Stimulated activated CD8-positive, alpha-beta memory T cell treated with anti-CD3 and anti-CD28 coated beads, Interleukin-7, amount 100 ng/mL, for 24 hours (primary cell): Measurements from ENCODE around the gene SOX5.

Experiments used
- DNase-seq: peaks from one replicate; pipeline ENCODE4 v3.0.0-alpha.2; 2020; ENCODE audit warnings: low read depth

Gene SOX5

GRCh38 chr12:23596568-23596967 lies 352.9 kb downstream of the SOX5 start:
- DNase-seq = no peak

DNA sequence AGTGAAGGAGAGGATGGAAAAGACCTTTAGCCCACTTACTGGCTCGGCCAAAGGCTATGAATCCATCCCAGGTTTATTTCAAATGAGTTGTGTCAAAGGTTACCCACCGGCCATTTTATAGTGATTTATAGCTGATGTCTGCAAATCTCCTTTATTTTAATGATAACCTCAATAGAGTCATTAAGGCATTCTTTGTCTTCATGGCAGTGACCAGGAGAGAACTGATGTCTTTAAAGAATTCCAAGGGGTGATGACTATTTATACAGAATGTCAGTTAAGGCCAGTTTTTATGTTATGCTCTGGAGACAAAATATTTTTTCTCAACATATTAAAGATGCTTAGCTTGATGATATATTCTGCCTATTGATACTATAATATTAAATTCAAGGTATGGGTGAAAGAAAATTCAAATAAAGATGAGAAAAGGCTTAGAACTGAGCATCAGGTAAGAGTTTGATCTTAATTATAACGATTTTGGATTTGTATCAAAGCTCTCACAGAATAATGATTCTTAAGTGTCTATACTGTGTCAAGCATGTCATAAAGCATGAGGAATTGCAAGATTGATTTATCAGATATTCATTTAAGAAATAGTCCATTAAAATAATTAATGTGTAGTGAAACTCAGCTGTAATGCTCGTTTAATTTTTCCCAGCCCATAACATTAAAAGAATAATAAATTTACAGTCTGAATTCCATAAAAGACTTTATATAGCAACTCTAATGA lies 361.5 kb downstream of the SOX5 start:
- DNase-seq = no peak

GRCh38 chr12:23585782-23586163 lies 363.7 kb downstream of the SOX5 start:
- no peak for DNase-seq

DNA sequence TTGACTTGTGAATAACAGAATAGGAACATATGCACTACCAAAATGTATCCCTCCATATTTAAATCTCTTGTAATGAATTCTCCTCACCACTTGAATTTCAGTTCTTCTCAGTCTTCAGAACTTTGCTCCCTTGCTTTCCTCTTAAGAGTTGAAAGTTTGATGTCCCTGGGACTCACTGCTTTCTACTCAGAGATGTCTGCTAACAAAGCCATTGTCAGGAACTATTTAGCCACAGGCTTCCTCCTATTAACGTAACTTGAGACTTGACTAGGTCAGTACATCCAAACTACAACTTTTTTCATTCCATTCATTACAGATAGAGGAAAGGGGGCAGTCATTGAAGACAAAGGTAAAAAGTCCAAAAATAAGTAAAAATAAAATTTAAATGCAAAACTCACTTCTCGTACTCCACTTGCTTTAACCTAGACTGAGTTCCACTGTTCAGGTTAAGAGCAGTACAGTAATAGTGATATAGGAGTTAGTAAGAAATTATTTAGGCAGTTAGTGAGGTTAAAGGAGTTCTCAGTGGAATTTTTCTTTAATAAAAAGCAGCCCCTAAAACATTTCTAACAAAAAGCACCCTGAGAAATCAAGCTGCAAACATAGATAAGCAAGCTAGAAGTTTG lies 364.2 kb downstream of the SOX5 start:
- DNase-seq = no peak

GRCh38 chr12:23581913-23582312 lies 367.6 kb downstream of the SOX5 start:
- no peak for DNase-seq

- no peak for DNase-seq
These were observed 370.2 kb downstream of the SOX5 start for GRCh38 chr12:23579257-23579656.

DNA sequence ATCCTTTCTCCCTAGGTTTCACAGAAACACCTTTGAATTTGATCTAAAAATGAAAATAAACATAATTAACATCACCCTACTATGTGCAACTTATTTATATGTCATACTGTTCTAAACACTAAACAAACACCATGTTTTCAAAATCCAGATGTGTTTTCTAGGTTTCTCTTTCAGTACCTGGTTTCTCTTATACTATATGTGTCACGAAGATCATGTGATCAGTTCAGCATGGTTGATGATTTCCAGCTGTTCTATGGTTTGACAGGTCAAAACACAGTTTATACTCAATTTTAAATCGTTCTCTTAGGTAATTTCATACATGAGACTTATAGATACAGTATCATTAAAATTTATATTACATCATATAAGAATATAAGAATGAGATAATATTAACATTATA lies 373.1 kb downstream of the SOX5 start:
- DNase-seq = no peak

GRCh38 chr12:23569356-23569755 lies 380.1 kb downstream of the SOX5 start:
- no peak for DNase-seq

DNA sequence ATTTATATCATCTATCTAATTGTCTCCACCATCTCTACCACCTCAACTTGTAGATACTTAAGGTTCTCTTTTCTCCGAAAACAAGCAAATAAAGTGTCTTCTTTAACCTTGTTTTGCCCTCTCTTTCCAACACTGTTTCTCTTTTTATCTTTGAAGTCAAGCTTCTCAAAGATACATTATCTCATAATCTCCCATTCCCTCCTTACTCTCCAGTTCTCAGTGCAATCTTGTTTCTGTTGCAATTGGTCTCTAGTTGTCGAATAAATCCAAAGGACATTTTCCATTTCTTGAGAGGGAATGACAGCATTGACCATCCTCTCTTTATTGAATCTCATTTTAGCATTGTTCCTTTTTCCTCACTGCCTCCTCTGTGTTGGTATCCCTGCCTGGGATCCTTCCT lies 383.3 kb downstream of the SOX5 start:
- no peak for DNase-seq

GRCh38 chr12:23564451-23565152 lies 384.9 kb downstream of the SOX5 start:
- DNase-seq = no peak

DNA sequence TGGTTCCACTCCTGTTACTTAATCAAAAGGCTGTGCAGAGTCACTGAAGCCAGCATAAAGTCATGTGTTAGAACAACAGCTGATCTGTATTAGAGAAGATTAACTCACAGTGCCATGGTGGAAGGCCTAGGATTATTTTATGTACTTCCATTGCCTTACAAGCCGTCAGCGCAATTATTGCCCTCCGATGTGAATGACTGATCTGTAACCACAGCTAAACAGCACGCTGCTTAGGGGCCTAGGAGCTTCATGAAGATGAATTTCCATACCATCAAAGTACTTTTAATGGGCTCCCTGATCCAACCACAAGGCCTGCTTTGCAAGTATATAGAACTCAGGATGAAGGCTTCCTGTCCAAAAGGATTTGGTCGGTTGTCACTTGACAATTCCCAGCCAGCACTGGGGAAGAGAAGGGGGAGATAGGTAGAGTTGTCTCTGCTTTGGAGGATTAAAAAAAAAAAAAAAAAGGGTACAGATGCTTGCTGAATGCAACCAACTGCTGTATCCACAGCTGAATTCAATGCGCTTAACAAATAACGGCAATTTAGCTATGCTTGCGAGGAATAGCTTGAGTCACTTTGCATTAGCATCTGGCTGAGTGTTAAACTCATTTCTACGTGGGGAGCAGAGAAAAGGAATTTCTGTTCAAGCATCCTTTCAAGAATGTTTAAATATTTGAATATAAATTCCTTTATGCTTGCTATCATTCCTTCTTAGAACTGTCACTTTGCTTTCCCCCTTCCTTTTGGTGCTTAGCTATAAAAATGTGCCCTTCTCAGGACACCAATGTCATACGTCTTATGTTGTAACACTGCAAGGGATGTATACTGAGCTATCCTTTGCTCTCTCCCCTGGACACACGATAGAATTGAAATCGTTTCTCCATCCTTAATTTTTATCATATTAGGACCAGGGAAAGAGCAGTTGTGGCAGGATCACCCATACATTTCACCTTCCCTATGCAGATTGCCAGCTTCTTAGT lies 387.8 kb downstream of the SOX5 start:
- no peak for DNase-seq

DNA sequence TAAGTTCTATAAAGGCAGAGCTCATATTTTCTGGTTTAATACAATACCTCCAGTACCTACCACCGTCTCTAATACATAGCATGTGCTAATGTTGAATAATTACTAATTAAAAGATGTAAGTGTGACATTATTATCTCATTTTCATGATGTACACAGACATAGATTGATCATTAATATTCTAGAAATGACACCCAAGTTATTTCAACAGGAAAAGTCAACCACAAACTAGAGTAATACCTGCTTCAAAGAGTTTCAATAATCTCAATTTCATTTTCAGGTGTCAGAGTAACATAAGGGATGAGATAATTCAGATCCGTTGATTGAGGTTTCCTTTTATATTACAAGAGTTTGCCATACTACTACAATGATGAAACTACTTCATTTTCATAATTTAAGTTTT lies 388.9 kb downstream of the SOX5 start:
- DNase-seq = no peak

GRCh38 chr12:23559268-23559753 lies 390.2 kb downstream of the SOX5 start:
- no peak for DNase-seq

DNA sequence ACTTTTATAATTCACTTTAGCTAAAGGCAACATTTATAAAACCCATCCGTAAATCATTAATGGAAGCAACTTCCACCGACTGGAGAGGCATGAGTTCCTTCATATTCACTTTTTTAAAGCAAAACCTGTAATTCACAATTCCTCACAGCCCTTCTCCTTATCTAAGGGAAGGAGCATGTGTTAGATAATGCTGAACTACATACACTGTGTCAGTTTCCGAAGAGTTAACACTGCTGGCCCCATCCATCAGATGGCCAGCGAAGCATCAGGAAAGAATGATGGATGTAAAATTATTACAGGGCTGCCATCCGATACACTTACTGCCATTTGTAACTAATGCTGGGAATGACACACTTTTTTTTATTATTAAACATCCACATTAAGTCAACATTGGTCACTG lies 392.8 kb downstream of the SOX5 start:
- DNase-seq = no peak

- no peak for DNase-seq
These were observed 393.7 kb downstream of the SOX5 start for GRCh38 chr12:23555825-23556207.

DNA sequence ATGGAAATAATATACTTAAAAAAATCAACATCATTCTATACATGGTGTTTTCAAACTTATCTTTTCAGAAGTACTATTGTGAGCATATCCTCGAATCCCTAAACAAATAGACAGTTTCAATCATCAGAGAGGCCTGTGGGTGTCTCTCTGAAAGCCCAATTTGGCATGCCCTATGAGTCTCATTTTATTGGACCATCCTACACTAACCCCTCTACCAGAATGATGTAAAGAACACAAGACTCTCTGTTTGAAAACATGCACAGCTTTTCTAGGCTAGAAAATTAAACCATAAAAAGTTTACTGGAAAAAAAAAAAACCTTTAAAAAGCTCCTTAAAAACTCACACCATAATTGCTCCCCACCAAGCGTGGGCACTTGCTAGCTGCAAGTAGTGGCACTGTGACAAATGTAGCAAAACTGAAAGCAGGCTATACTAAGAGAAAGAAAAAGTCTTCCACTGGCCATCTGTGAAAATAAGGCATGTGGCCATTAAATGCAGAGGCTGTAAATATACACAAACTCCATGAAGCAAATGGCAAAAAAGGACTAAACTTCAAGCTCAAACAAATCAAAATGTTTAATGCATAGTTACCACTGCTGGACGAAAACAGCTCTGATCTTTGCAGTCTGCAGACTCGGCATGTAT lies 394.2 kb downstream of the SOX5 start:
- DNase-seq = no peak

GRCh38 chr12:23552417-23552816 lies 397.1 kb downstream of the SOX5 start:
- no peak for DNase-seq

DNA sequence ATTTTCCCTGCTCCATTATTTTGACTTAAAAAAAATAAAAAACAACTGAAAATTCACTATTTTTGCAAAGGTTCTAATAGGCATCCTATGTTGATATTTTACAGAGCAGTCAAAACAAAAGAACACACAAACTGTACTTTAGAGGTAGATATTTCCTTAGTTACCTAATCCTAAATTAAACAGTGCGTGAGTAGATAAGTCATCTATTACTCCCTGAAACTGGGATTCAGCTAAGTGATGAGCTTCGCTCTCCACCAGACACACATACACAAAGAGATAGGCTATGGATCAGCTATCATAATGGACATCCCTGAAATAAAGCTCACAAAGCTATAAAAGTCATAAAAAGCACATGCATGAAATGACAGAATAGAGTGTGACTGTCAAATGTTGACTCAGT lies 398.7 kb downstream of the SOX5 start:
- DNase-seq = no peak

GRCh38 chr12:23548742-23549141 lies 400.7 kb downstream of the SOX5 start:
- DNase-seq = no peak

- DNase-seq = no peak
These were observed 402.7 kb downstream of the SOX5 start for GRCh38 chr12:23546756-23547155.

DNA sequence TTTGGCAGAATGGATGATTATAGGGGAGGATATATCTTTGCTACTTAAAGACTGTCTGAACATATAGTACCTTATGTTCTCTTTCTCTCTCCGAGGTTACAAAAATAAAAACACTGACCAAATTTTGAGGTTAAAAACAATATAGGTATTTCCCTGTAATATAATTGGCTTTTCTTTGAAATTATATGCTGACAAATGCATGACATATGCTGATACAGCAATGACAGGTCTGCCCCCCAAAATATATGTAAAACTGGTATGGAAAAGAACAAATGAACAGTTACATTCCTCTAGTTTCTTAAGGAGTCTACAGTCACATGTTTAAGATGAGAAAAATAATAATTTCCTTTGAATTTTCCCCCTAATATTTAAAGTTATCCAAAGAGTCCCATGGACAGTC lies 405.7 kb downstream of the SOX5 start:
- no peak for DNase-seq

- no peak for DNase-seq
These were observed 407.3 kb downstream of the SOX5 start for GRCh38 chr12:23542187-23542586.
